ENCODE data around the gene CTNNBL1. TPM values are rescaled to one million over a fixed set of nuclear protein-coding genes. Genes with fewer than 3 reads are reported as not detected.

CTNNBL1 gene
- total and polyA plus RNA-seq, 2 donors (not counting 3 experiments of a cell fraction or from before 2014, with no cell fraction given): 20.8 to 60.2 TPM

DNA sequence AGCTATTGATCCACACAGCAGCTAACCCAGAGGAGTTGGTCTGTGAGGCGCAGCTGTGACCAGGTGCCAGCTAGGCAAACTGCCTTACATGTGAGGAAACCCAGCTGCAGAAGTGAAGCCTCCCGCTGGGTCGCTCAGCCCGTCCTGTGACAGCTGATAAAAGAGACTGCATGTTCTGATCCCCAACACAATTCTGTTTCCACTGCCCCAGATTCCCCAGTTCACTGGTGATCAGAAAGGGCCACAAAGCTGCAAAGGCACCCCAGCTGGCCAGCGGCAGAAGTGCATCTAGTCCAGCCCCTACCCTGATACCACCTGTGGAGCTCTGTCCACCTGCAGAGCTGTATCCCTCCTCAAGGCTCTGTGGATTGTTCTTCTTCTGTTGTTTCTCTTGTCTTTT, 64.5 kb downstream of the CTNNBL1 start:
- Histone ChIP-seq H3K27ac (ENCODE audit: insufficient read depth, low read depth, low read length) (no peak overlapping the region), H3K79me2 (ENCODE audit: control insufficient read depth, insufficient read depth, low read length) (no peaks in the 10 kb centered on the region), H3K4me1 (ENCODE audit: control insufficient read depth, extremely low read depth, insufficient read depth, low read length) (no peaks in the 10 kb centered on the region), H3K36me3 (ENCODE audit: control insufficient read depth in 2 of 2, extremely low read depth in 1 of 2, insufficient read depth in 2 of 2, low read length in 2 of 2) (no peaks in the 10 kb centered on the region), H2AFZ (ENCODE audit: low read depth, low read length) (no peak overlapping the region), H3K4me3 (replicated peaks in 1 of 3; ENCODE audit: insufficient read depth in 1 of 3, low read depth in 1 of 3, low read length in 3 of 3) (no peak overlapping the region), H3K9me3 (replicated peaks; ENCODE audit: control insufficient read depth, insufficient read depth, low read length) (no peaks in the 10 kb centered on the region), H3K4me2 (ENCODE audit: insufficient read depth, low read length) (no peak overlapping the region), H3K9me1 (replicated peaks; ENCODE audit: control insufficient read depth, extremely low read depth, insufficient read depth, low read length) (no peaks in the 10 kb centered on the region), H3K27me3 (ENCODE audit: control insufficient read depth in 2 of 2, insufficient read depth in 2 of 2, low read length in 2 of 2) (no peaks in the 10 kb centered on the region), H4K20me1 (replicated peaks; ENCODE audit: control insufficient read depth, extremely low read depth, insufficient read depth, low read length) (no peaks in the 10 kb centered on the region), H3K9ac (replicated peaks; ENCODE audit: extremely low read depth, insufficient read depth, low read length) (no peak overlapping the region)
- ChIA-PET CTCF (interaction anchor here (0.8 to 1.4 kb wide), 5 partner anchors 9 to 564 kb away, joined by 3 to 6 read pairs (median 3); no protein-coding TSS in a partner anchor), POLR2A (no interaction called here)
- DNase-seq (ENCODE audit: low read depth, low spot score) (no peak), FAIRE-seq (no peak)
- intact Hi-C loops (cut with micrococcal nuclease): loop anchor here (5.0 kb wide), 1 partner anchor 464 kb away; no protein-coding TSS in a partner anchor
- no TSS peak for BruUV-seq (replicated peaks)
- no peak for TF ChIP-seq MYC (IDR thresholded peaks at IDR 0.05; ENCODE audit: low read depth, low read length)
- no peak for TF ChIP-seq POLR2A (IDR thresholded peaks at IDR 0.05; ENCODE audit: low read depth, low read length)
- TF ChIP-seq, protein P1, sequence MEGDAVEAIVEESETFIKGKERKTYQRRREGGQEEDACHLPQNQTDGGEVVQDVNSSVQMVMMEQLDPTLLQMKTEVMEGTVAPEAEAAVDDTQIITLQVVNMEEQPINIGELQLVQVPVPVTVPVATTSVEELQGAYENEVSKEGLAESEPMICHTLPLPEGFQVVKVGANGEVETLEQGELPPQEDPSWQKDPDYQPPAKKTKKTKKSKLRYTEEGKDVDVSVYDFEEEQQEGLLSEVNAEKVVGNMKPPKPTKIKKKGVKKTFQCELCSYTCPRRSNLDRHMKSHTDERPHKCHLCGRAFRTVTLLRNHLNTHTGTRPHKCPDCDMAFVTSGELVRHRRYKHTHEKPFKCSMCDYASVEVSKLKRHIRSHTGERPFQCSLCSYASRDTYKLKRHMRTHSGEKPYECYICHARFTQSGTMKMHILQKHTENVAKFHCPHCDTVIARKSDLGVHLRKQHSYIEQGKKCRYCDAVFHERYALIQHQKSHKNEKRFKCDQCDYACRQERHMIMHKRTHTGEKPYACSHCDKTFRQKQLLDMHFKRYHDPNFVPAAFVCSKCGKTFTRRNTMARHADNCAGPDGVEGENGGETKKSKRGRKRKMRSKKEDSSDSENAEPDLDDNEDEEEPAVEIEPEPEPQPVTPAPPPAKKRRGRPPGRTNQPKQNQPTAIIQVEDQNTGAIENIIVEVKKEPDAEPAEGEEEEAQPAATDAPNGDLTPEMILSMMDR (IDR thresholded peaks at IDR 0.05; ENCODE audit: extremely low read depth in 1 of 2, insufficient read depth in 1 of 2, low read depth in 1 of 2, low read length in 2 of 2): no peak
- no peak for TF ChIP-seq EZH2 (IDR thresholded peaks at IDR 0.05; ENCODE audit: borderline replicate concordance, low read depth, low read length, severe bottlenecking)
- no peak for TF ChIP-seq JUN (IDR thresholded peaks at IDR 0.05; ENCODE audit: borderline replicate concordance, insufficient read depth, insufficient read length, low read depth)
- no peak for TF ChIP-seq FOS (IDR thresholded peaks at IDR 0.05; ENCODE audit: borderline replicate concordance, insufficient read depth, low read length)
- TF ChIP-seq POLR2AphosphoS5 (IDR thresholded peaks at IDR 0.05; ENCODE audit: insufficient read depth, low read depth, low read length): no peak
- no peak for TF ChIP-seq GATA2 (IDR thresholded peaks at IDR 0.05; ENCODE audit: insufficient read depth, insufficient read length, low read depth, low read length)
- TF ChIP-seq, protein P2, sequence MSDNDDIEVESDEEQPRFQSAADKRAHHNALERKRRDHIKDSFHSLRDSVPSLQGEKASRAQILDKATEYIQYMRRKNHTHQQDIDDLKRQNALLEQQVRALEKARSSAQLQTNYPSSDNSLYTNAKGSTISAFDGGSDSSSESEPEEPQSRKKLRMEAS (IDR thresholded peaks at IDR 0.05; ENCODE audit: insufficient read depth, insufficient read length): no peak
- dilution Hi-C loops (cut with MboI; ENCODE audit: extremely low pct_ligation_motif_present, low sequenced_read_pairs): no loop called here
